HG03457 (cell line): ENCODE results near the gene PTPA.
A peak's percentile ranks its signal among the peaks of the same experiment; 100 is the strongest.
"Not testable (repeated sequence)": the region's sequence is repeated elsewhere in the genome, so short reads cannot be mapped to it uniquely, and the experiment has no call there.

Experiments
- ATAC-seq: cut with Tn5 transposase; IDR thresholded peaks from one replicate; pipeline ENCODE4 v1.9.1; 2021; ENCODE audit warnings: moderate number of reproducible peaks; ENCODE audit not compliant: unreplicated experiment

Gene PTPA

GRCh38 chr9:129174724-129175514, 63.7 kb downstream of the PTPA start:
- no peak for ATAC-seq

GRCh38 chr9:129175515-129175824, 64.3 kb downstream of the PTPA start:
- ATAC-seq, result no peak

GRCh38 chr9:129175825-129176633, 64.8 kb downstream of the PTPA start:
- no peak for ATAC-seq

- no peak for ATAC-seq
Measured at GRCh38 chr9:129176701-129177442, 65.7 kb downstream of the PTPA start.

GRCh38 chr9:129177443-129177790, 66.2 kb downstream of the PTPA start:
- ATAC-seq, result peak; percentile 15

- ATAC-seq, result peak; percentile 67
Measured at GRCh38 chr9:129177791-129178567, 66.8 kb downstream of the PTPA start, which contains the start of gene IER5L. Gene IER5L (minus strand): TSS chr9:129178261. CDS start chr9:129178052, 209 bp downstream.

- ATAC-seq, result no peak
Measured at GRCh38 chr9:129178568-129179382, 67.6 kb downstream of the PTPA start.

- ATAC-seq, result no peak
Measured at GRCh38 chr9:129181246-129181645, 70.0 kb downstream of the PTPA start.

- ATAC-seq, result no peak
Measured at GRCh38 chr9:129182122-129182521, 70.9 kb downstream of the PTPA start.

- ATAC-seq, result no peak
Measured at GRCh38 chr9:129182625-129183494, 71.6 kb downstream of the PTPA start.

GRCh38 chr9:129183495-129184218, 72.4 kb downstream of the PTPA start:
- no peak for ATAC-seq

GRCh38 chr9:129184219-129184524, 73.0 kb downstream of the PTPA start:
- no peak for ATAC-seq

- no peak for ATAC-seq
Measured at GRCh38 chr9:129184596-129185122, 73.4 kb downstream of the PTPA start.

- no peak for ATAC-seq
Measured at GRCh38 chr9:129185402-129185801, 74.2 kb downstream of the PTPA start.

- ATAC-seq, result no peak
Measured at GRCh38 chr9:129185991-129186390, 74.8 kb downstream of the PTPA start.

- ATAC-seq, result no peak
Measured at GRCh38 chr9:129187042-129187441, 75.8 kb downstream of the PTPA start.

- ATAC-seq, result not testable (repeated sequence)
Measured at GRCh38 chr9:129189971-129190370, 78.8 kb downstream of the PTPA start.

GRCh38 chr9:129191234-129191633, 80.0 kb downstream of the PTPA start:
- no peak for ATAC-seq
